Stimulated activated CD4-positive, alpha-beta T cell treated with anti-CD3 and anti-CD28 coated beads, Interleukin-4, amount 100 ng/mL, for 24 hours (primary cell): ENCODE results near the gene NKAIN1.
"Not testable (repeated sequence)": the region's sequence is repeated elsewhere in the genome, so short reads cannot be mapped to it uniquely, and the experiment has no call there.

Experiments used
- DNase-seq: peaks from one replicate; pipeline ENCODE4 v3.0.0-alpha.2; 2020

The NKAIN1 gene

DNA sequence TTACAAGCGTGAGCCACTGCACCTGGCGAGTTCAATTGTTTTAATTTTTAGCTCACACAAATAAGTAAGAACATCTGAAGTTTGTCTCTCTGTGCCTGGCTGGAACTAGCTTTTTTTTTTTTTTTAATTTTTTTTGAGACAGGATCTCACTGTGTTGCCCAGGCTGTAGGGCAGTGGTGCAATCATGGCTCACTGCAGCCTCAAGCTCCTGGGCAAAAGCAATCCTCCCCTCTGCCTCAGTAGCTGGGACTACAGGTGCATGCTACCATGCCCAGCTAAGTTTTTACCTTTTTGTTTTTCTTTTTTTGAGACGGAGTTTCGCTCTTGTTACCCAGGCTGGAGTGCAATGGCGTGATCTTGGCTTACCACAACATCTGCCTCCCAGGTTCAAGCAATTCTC, 7.9 kb downstream of the NKAIN1 start:
- no peak for DNase-seq

DNA sequence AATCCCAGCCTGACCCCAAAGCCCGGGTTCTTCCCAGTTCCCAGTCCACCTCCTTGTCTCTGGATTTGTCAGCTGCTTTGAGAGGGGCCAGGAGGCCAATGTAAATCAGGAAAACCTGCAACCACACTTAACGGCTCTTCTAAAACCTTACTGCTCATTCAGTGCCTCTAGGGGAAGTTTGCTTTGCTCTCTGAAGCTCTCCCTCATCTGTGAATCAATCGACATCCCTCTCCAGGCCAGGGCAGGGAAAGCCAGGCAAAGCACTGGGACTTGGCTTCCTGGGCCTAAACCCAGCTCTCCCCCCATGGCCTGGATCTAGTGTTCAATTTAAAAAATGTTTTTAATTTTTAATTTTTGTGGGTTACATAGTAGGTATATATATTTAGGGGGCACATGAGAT, 9.3 kb downstream of the NKAIN1 start:
- DNase-seq = no peak

DNA sequence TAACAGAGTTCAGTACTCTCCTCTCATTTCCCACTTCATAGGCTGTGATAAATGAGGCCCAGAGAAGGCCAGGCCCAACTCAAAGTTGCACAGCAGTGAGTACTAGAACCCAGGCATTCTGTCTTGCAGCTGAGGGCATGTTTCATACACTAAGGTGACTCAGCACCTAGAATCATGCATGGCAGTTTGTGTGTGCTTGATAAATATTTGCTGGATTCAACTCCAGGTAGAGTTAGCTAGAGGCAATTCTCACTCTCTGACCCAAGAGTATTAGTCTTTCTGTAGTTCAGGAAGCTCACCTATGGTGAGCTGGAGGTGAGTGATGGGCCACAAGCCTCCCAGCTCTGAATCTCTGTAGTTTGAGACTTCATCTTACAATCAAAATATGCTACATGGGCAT, 10.7 kb downstream of the NKAIN1 start:
- no peak for DNase-seq

DNA sequence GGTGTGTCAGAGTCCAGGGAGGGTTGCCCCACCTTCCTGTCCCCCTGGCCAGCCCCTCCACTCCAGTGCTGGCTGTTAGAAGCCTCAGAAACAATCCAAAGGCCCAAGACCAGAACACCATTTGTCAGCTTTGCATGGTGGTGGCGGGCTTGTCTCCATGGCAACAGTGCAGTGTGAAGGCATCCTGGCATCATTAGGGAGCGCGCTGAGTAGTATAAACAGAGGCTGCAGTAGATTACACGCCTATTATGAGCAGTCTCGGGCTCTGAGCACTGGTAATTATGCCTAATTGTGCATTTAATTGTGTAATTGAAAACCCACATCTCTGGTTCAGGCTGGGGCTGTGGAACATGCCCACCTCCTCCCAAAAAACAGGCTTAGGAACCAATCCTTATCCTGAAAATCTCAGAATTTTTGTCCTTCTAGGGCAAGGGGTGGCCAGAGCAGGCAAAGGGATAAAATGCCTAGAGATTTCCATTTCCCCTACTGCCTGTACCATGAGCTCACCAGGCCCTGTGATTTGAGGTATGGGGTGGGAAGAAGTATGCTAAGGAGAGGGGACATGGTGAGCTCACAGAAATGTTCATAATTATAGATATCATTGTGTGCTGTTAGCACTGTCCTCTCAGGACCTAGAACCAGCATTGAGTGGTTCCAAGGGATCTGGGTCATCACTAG, 11.7 kb downstream of the NKAIN1 start:
- no peak for DNase-seq

DNA sequence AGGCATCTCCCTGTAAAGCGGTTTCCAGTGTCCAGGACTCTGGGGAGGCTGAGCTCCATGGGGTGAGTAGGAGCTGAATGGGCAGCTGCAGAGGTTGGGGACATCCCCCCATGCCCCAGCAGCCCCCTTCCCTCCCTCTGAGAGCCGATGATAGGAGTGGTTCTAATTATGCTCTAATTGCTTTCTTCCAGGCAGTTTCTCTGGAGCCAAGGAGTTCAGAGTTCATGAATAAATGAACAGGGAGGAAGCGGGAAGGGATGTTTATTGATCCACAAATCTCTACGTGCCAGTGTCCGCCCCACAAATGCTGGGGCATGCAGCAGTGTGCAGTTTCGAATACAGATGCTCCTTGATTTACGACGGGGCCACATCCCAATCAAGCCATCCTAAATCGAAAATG, 15.6 kb downstream of the NKAIN1 start:
- no peak for DNase-seq

DNA sequence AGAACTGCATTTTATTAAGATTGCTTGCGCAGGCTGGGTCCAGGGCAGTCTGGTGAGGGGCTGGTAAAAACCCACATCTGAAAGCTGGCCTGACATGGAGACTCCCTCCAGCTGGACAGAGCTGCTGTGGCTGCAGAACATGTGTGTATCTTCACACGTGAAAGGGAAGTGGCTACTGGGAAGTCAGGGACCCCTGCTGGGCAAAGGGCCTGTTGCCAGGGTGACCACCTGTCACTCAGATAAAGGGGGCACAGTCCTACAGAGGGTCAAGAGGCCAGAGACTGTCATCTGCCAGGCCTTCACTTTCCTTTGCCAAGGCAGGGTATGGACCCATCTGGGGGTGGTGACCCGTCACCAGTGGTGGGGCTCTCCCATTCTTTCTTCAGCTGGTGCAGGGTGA, 17.5 kb downstream of the NKAIN1 start:
- no peak for DNase-seq

DNA sequence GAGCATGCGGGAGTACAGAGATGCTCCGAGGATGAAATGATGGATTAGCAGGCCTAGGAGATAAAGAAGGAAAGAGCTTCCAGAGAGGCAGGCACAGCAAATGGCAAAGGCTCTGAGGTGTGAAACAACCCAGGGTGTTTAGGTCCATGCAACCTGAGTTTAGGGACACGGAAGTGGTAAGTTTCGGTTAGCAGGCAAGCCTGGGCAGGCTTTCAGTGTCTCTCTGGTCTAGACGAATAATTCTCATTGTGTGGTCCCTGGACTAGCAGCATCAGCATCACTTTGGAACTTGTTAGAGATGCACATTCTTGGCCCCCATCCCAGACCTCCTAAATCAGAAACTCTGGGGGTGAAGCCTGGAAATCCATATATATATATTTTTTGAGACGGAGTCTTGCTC, 18.6 kb downstream of the NKAIN1 start:
- no peak for DNase-seq

DNA sequence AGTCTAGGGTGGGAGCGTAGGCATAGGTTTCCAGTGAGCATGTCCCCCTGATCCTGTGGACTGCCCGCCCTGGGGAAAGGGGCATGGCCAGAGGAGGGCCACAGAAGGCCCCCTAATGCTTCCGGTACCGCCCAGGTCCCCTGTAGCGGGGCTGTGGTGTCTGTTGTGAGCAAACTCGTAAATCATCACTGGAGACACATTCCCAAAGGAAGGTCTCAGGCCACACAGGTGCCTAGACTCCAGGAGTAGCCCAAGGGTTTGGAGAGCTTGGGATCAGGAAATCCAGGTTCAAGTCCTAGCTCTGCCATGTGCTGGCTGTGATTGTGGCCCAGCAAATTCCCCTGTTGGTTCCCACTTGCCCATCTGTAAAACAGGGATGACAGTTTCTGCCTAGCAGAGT, 20.2 kb downstream of the NKAIN1 start:
- DNase-seq = no peak

DNA sequence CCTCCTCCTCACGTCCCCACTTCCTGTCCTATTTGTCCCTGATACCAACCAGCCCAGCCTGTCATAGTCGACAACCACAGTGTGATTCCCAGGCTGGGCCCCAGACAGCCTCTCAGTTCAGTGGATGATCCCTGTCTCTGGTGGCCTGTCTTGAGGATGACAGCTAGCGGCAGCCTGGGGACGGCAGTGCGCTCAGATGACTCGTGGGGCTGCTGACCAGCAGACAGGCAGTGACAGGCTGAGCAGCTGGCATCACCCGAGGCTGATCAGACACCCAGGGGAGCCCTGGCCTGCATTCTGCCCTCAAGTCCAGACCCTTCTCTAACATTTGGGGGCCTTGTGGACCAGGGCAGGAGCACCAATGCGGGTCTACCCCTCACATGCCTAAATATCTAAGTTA, 21.0 kb downstream of the NKAIN1 start:
- DNase-seq = no peak

DNA sequence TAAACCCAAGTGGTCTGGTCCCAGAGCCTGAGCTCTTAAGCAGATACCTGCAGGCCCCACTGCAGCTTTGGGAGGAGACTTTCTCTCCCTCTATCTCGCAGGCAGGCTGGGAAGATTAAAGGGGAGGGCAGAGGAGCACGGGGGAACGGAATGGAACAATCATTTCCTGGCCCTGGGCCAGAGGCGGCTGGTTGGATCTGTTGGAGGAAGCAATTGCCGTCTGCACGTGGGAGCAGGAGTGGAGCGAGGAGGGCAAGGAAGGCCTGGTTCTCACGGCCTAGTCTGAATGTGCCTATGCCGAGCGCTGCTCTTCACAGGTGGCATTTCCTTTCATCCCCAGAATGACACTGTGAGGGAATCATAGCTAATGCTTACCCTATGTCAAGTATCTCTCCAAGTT, 23.7 kb downstream of the NKAIN1 start:
- DNase-seq = no peak

DNA sequence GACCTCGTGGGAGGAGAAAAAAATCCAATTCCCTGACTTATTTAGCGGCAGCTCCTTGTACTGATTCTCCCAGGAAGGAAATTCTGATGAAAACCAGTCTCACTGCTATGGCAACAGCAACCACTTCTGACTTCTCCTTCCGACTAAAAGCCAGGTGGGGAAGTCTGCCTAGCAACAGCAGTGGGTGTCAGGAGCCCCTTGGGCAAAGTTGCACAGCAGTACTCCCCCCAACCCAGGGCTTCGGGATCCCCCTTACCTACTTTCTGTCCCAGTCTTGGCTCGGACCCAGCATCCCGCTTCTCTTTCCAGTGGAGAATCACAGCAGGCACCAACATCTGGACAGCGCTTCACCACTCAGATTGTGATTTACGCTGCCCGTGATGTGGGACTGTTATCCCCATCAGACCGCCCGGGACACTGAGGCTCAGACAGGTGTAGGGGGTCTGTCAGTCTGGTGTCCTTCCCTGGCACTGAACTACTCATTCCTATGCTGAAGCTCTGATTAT, 24.6 kb downstream of the NKAIN1 start:
- no peak for DNase-seq

DNA sequence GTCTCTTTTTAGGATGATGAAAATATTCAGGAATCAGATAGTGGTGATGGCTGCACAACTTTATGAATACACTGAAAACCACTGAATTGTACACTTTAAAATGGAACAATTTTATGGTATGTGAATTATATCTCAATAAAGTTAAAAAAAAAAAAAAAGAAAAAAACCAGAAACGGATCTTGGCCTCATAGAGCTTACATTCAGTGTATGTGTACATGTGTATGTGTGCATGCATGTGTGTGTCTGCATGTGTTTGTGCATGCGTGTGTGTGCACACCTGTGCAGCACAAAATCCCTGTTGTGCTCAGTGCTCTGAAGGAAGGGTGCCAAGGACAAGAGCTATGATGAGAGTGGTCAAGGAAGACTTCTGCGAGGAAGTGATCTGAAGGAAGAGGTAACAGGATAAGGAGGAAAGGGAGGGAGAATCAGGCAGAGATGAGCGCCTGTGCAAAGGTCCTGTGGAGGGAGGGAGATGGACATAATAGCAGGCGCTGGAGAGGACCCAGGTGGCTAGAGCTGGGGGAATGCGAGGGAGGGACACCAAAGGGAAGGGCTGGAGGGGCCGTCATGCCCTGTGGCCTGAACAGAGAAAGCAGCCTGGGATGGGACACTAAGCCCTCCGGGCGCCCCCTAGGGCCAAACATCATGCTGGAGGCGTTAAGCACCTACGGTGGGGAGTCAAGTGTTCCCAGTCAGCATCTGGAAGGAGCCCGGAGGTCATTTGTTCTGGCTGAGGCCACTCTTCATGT, 25.2 kb downstream of the NKAIN1 start:
- DNase-seq = no peak

DNA sequence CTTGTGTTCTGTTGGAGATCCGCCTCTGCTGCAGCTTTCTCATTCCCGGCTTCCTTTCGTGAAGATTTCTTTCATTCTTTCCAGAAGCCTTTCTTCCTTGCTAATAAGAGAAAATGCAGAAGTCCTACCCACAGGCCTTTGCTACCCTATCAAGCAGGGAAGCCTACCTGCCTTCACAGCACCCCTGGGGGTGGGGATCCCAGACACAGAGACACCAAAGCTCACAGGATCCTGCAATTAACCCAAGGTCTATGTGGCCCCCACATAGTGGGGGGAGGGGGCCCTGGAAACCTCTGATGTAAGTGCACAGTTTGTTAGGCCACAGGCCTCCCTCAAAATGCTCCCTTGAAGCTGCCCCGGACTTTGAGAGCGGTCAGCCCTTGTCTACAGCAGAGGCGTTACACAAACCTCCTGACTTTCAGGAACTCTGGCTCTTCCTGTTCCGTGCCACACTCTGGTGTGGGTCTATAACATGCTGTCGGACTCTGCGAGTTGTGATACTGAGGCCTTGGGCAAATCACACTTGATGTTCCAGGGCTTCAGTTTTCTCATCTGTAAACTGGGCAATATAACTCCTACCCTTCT, 31.2 kb downstream of the NKAIN1 start:
- DNase-seq = no peak

DNA sequence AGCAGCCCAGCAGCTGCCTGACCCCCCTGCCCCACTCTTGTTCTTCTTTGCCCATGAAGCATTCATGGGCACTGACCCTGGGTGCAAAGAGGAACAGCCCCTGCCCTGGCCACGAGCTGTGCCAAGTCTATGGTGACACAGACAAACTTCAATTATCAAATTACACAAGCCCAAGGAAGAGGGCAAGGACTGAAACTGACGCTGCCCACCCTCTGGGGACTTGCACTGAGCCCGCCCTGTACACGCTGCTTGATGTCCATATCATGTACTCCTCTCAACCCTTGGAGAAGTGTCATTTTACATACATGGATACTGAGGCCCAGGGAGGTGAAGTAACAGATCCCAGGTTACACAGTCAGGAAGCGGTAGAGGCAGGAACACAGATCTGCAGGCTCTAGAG, 32.1 kb downstream of the NKAIN1 start:
- no peak for DNase-seq

DNA sequence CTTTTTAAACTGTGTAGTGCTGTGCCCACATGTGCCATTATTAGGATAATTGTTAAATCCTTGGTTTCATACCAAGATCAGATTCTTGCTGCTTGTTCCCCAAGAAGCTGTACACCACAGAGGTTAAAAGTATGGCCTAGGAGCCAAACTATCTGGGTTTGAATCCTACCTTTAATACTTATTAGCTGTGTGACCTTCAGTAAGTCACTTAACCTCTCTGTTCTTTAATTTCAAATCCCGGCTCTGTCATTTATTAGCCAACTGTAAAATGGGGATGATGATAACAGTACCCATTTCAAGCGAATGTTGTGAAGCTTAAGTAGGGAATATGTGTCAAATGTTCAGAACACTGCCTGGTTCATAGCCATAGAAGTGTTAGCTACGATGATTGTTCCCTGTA, 32.6 kb downstream of the NKAIN1 start:
- DNase-seq = no peak

DNA sequence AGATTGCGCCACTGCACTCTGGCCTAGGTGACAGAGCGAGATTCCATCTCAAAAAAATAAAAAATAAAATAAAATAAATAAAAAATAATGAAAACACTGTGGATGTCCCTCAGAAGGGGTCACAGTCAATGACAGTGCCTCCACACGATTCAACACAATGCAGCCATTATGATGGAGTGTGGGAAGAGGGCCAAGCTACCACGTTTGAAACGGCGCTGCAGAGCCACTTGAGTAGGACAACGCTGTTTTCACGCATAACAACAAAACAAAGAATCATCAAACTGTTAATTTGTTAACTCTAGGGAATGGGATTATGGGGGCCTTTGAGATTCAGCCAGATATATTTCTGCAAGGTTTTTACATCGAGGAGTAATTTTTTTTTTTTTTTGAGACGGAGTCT, 36.5 kb downstream of the NKAIN1 start:
- DNase-seq = no peak

DNA sequence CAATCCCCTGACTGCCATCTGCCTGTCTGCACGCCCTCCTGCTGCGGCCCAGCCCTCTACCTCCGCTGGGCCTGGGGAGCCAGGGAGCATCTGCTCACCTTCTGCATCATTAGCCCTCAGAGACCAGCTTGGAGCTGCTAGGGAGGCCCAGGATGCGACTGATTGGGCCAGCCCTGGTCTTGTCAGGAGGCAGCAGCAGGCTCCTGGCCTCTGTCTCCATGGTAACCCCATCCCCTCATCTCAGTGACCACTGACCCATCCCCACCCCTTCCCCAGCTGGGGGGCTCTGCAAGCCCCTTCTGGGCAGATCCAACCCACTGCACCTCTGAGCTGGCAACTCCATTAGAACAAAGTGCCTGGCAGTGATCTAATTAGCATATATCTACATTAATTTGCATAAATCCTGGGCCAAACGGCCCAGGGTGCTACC, 37.7 kb downstream of the NKAIN1 start:
- DNase-seq = no peak

DNA sequence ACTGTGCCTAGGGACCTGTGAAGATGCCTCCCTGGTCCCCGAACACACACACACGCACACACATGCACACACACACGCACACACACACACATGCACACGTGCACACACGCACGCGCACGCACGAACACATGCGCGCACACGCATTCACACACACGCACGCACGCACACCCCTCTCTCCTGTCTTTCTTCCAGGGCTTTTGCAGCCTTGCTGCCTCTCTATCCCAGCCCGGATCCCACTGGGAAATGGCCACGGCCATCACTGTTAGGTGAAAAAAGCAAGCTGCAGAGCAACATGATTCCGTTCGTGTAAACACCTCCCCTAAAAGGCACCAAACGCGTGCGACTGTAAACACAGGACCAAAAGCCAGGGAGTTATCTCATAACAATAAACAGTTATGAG, 39.7 kb downstream of the NKAIN1 start:
- DNase-seq = no peak

DNA sequence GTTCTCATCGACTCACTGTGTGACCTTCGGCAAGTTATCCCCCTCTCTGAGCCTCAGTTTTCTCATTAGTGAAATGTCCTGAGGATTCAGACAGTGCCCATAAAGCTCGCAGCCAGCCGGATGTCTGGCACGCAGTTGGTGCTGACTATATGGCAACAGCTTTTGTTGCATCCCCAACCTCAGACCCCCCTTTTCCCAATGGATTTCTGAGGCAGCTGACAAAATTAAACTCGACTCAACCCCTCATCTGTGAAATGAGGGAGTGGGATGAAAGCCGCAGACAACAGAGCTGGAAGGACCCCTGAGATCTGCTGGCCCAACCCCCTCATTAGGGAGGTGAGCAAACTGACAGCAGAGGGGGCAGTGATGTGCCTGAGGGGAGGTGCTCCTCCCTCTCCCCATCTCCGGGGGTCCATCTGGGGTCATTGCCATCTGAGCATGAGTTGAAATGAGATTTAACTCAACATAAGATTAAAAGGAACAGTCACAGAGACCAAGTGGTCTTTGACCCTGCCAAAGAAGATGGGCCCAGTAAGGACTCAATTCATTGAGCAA, 40.4 kb downstream of the NKAIN1 start:
- no peak for DNase-seq

DNA sequence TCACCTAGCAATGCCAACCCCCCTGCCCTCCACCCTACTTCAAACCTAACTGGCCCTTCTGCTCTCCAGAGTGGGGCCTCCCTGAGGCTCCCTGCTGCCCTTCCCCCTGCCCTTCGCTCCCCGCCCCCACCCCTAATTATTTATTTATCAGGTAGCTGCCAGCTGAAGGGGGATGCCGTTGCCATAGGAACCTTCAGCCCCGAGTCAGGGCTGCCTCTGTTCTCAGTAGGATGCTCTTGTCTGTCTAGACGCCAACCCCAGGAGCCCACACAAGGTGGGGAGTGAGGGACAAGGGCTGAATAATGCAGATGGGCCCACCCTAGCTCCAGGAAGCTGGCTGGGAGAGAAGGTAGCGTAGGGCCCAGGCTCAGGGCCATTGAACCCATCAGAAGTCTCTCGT, 41.1 kb downstream of the NKAIN1 start:
- no peak for DNase-seq

DNA sequence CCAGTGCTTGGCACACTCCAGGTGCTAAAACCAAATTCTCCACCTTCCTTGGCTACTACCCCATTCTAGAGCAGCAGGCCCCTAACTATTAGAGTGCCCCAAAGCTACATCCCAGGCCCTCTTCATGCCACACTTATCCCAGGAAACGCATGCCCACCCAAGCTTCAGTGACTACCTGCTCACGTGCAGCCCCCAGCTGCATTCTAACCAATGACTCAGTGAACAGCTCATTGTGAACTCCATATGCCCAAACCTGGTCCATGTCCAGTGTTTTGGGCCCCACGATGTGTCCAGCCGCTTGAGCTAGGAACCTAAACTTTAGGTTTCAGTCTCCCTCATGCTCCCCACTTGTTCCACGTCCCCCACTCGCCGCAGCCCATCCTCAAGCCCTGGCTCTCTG, 41.5 kb downstream of the NKAIN1 start:
- no peak for DNase-seq

DNA sequence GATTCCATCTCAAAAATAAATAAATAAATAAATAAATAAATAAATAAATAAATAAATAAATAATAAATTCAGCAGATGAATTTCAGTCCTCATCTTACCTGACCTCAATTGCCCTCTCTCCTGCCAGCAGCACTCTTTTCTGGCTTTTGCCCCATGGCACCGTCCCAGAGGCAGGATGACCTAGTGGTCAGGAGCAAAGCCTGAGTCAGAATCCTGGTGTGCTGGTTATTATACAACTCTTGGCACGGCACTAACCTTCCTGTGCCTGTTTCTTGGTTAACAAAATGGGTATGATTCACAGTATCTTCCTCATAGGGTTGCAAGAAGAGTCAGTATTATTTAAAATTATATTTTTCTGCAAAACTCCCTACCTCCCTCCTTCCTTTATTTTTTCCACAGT, 43.0 kb downstream of the NKAIN1 start:
- DNase-seq = no peak

DNA sequence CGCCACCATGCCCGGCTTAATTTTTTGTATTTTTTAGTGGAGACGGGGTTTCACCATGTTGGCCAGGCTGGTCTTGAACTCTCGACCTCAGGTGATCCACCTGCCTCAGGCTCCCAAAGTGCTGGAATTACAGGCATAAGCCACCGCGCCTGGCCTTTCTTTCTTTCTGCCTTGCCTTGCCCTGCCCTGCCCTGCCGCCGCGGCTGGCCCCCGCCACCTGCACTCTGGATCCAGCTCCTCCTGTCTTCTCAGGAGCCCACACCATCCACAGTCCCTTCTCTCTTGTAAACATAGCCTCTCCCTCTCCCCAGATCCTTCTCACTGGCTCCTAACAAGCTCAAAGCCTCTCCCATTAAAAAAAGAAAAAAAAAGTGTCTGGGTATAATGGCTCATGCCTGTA, 44.4 kb downstream of the NKAIN1 start:
- not testable (repeated sequence) for DNase-seq

DNA sequence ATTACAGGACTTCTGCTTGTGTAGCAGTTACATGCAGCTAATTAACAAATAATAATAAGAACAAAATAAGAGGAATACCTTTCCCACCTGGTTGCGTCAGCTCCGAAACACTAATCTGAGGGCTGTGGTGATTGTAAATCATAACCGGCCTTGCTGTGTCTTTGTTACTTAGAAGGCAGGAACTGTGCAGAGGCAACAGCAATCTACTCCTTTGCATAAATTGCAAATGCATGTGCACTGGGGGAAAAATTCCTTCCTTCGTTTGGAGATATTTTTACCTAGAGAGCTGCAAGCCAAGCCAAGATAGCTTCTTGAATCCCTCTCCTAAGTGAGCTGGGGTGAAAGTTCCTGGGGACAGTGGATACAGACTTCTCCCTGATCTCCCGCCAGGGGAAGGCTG, 46.0 kb downstream of the NKAIN1 start:
- DNase-seq = no peak
